ENCODE measurements around the gene RSPH9. TPM values are rescaled to one million over a fixed set of nuclear protein-coding genes. Genes with fewer than 3 reads are reported as not detected.

RSPH9 gene
- total and polyA plus RNA-seq, 2 donors (not counting 3 experiments of a cell fraction or from before 2014, with no cell fraction given), result 0.18 to 0.27 TPM

GRCh38 chr6:43669922-43670622 is 25.2 kb downstream of the RSPH9 start:
- no peaks in the 10 kb centered on the region for H3K27me3 ChIP-seq (ENCODE audit: control insufficient read depth in 2 of 2, insufficient read depth in 2 of 2, low read length in 2 of 2)
- intact Hi-C loops (cut with micrococcal nuclease), result loop anchor here (5.0 kb wide), 1 partner anchor 167 kb away; no protein-coding TSS in a partner anchor
- no peaks in the 10 kb centered on the region for H4K20me1 ChIP-seq (replicated peaks; ENCODE audit: control insufficient read depth, extremely low read depth, insufficient read depth, low read length)
- no peak for FAIRE-seq
- TF ChIP-seq JUN (IDR thresholded peaks at IDR 0.05; ENCODE audit: borderline replicate concordance, insufficient read depth, insufficient read length, low read depth) (no peak), GATA2 (IDR thresholded peaks at IDR 0.05; ENCODE audit: insufficient read depth, insufficient read length, low read depth, low read length) (no peak), POLR2AphosphoS5 (IDR thresholded peaks at IDR 0.05; ENCODE audit: insufficient read depth, low read depth, low read length) (no peak), FOS (IDR thresholded peaks at IDR 0.05; ENCODE audit: borderline replicate concordance, insufficient read depth, low read length) (no peak), MAX (IDR thresholded peaks at IDR 0.05; ENCODE audit: insufficient read depth, insufficient read length) (no peak), MYC (IDR thresholded peaks at IDR 0.05; ENCODE audit: low read depth, low read length) (no peak), CTCF (IDR thresholded peaks at IDR 0.05; ENCODE audit: extremely low read depth in 1 of 2, insufficient read depth in 1 of 2, low read depth in 1 of 2, low read length in 2 of 2) (no peak), EZH2 (IDR thresholded peaks at IDR 0.05; ENCODE audit: borderline replicate concordance, low read depth, low read length, severe bottlenecking) (no peak)
- ChIA-PET CTCF (interaction anchor here (0.7 to 7.1 kb wide), 9 partner anchors 10 to 409 kb away, joined by 3 to 177 read pairs (median 6); partner anchors contain the start of genes GTPBP2 and MRPS18A), POLR2A (interaction anchor here (1.1 kb wide), 1 partner anchor 101 kb away, joined by 3 read pairs; the partner anchor contains the start of gene VEGFA)
- H3K4me2 ChIP-seq (ENCODE audit: insufficient read depth, low read length), result no peak overlapping the region
- peaks cover 5% of the 10 kb centered on the region for H3K4me1 ChIP-seq (ENCODE audit: control insufficient read depth, extremely low read depth, insufficient read depth, low read length)
- no peak for DNase-seq (ENCODE audit: low read depth, low spot score)
- no TSS peak for BruUV-seq (replicated peaks)
- dilution Hi-C loops (cut with MboI; ENCODE audit: extremely low pct_ligation_motif_present, low sequenced_read_pairs), result no loop called here
- H3K36me3 ChIP-seq (ENCODE audit: control insufficient read depth in 2 of 2, extremely low read depth in 1 of 2, insufficient read depth in 2 of 2, low read length in 2 of 2), result peaks cover 2 to 27% of the 10 kb centered on the region in 2 experiments
- H3K27ac ChIP-seq (ENCODE audit: insufficient read depth, low read depth, low read length), result no peak overlapping the region
- H3K79me2 ChIP-seq (ENCODE audit: control insufficient read depth, insufficient read depth, low read length), result no peaks in the 10 kb centered on the region
- H2AFZ ChIP-seq (ENCODE audit: low read depth, low read length), result no peak overlapping the region
- H3K9me1 ChIP-seq (replicated peaks; ENCODE audit: control insufficient read depth, extremely low read depth, insufficient read depth, low read length), result no peaks in the 10 kb centered on the region
- no peak overlapping the region for H3K9ac ChIP-seq (replicated peaks; ENCODE audit: extremely low read depth, insufficient read depth, low read length)
- no peaks in the 10 kb centered on the region for H3K9me3 ChIP-seq (replicated peaks; ENCODE audit: control insufficient read depth, insufficient read depth, low read length)
- no peak overlapping the region for H3K4me3 ChIP-seq (replicated peaks in 1 of 3; ENCODE audit: insufficient read depth in 1 of 3, low read depth in 1 of 3, low read length in 3 of 3)

Data from endothelial cell of umbilical vein (primary cell).